OCI-LY3 (cell line): ENCODE results near the gene LMO2.

Experiments
- H2AFZ ChIP-seq: fragments of 200-600, 300-600 bp; shearing (Covaris generic); 2 replicates; pipeline ENCODE4 v1.6.0; 2014; ENCODE audit warnings: antibody characterized with exemption, low read depth, low read length
- H3K27ac ChIP-seq: fragments of 200-600, 300-600 bp; sonication (generic); 2 replicates; pipeline ENCODE4 v1.5.1; 2014; ENCODE audit warnings: mild to moderate bottlenecking, low read length, moderate library complexity, mixed read lengths
- H3K27me3 ChIP-seq: fragments of 200-600, 300-600 bp; sonication (generic); 2 replicates; pipeline ENCODE4 v1.6.1; 2014; ENCODE audit warnings: low read depth, low read length, mixed read lengths
- H3K36me3 ChIP-seq: fragments of 200-600, 300-600 bp; sonication (generic); replicated peaks from 2 replicates; pipeline ENCODE3; 2014; ENCODE audit warnings: low read depth, low read length, mixed read lengths
- H3K4me1 ChIP-seq: fragments of 300-600, 200-600 bp; sonication (generic); 2 replicates; pipeline ENCODE4 v1.6.1; 2014; ENCODE audit warnings: low read length, mixed read lengths
- H3K4me2 ChIP-seq: fragments of 200-600, 300-600 bp; sonication (generic); 2 replicates; pipeline ENCODE4 v1.6.1; 2014; ENCODE audit warnings: low read length, mixed read lengths
- H3K4me3 ChIP-seq: fragments of 300-600, 200-600 bp; sonication (generic); 2 replicates; pipeline ENCODE4 v1.5.1; 2014; ENCODE audit warnings: antibody characterized with exemption, mild to moderate bottlenecking, low read length, moderate library complexity
- H3K79me2 ChIP-seq: fragments of 300-600, 200-600 bp; shearing (Covaris generic); 2 replicates; pipeline ENCODE4 v1.6.1; 2014; ENCODE audit warnings: mild to moderate bottlenecking, low read length, mixed read lengths
- H3K9ac ChIP-seq: fragments of 300-600, 200-600 bp; shearing (Covaris generic); 2 replicates; pipeline ENCODE4 v1.6.0; 2014; ENCODE audit warnings: mild to moderate bottlenecking, low read length, moderate library complexity
- H3K9me3 ChIP-seq: fragments of 200-600, 300-600 bp; shearing (Covaris generic); 2 replicates; pipeline ENCODE4 v1.6.1; 2014; ENCODE audit warnings: low read length, mixed read lengths; ENCODE audit not compliant: insufficient read depth
- H4K20me1 ChIP-seq: fragments of 200-600, 300-600 bp; sonication (generic); 2 replicates; pipeline ENCODE4 v1.6.1; 2016; ENCODE audit warnings: low read length, mixed read lengths; ENCODE audit not compliant: insufficient read depth
- CTCF ChIP-seq: fragments of 200-600, 300-600 bp; sonication (generic); IDR thresholded peaks from 2 replicates; pipeline ENCODE4 v1.5.1; 2014; ENCODE audit warnings: antibody characterized with exemption, low read length, low read depth
- EZH2phosphoT487 ChIP-seq: fragments of 200-600 bp; shearing (Covaris generic); IDR thresholded peaks from 2 replicates; pipeline ENCODE4 v1.6.1; 2018; ENCODE audit warnings: antibody characterized with exemption, mixed run types, low read depth

LMO2 gene

GRCh38 chr11:33859306-33859705, 32.6 kb downstream of the LMO2 start:
- Histone ChIP-seq H2AFZ (no peak overlapping the region), H3K4me2 (no peak overlapping the region), H3K9ac (no peak overlapping the region), H3K4me3 (no peak overlapping the region), H3K4me1 (no peaks in the 10 kb centered on the region), H4K20me1 (no peaks in the 10 kb centered on the region; the same call in 1 of the 2 replicates), H3K27me3 (peaks cover 80% of the 10 kb centered on the region), H3K79me2 (no peaks in the 10 kb centered on the region), H3K9me3 (no peaks in the 10 kb centered on the region), H3K36me3 (no peaks in the 10 kb centered on the region), H3K27ac (no peak overlapping the region)
- TF ChIP-seq EZH2phosphoT487: no peak
- TF ChIP-seq CTCF: no peak

GRCh38 chr11:33857933-33858371, 33.9 kb downstream of the LMO2 start:
- no peak overlapping the region for H3K4me2 ChIP-seq
- H3K27ac ChIP-seq: no peak overlapping the region
- H3K79me2 ChIP-seq: no peaks in the 10 kb centered on the region
- H3K9me3 ChIP-seq: no peaks in the 10 kb centered on the region
- H4K20me1 ChIP-seq: no peaks in the 10 kb centered on the region
- no peak overlapping the region for H2AFZ ChIP-seq
- H3K36me3 ChIP-seq: no peaks in the 10 kb centered on the region
- no peaks in the 10 kb centered on the region for H3K4me1 ChIP-seq
- no peak overlapping the region for H3K9ac ChIP-seq
- TF ChIP-seq EZH2phosphoT487: no peak
- TF ChIP-seq CTCF: peak; percentile 96
- peaks cover 75% of the 10 kb centered on the region for H3K27me3 ChIP-seq
- no peak overlapping the region for H3K4me3 ChIP-seq

- peaks cover 77% of the 10 kb centered on the region for H3K27me3 ChIP-seq
- TF ChIP-seq EZH2phosphoT487 (no peak), CTCF (no peak)
- H3K27ac ChIP-seq: no peak overlapping the region
- H3K4me2 ChIP-seq: no peak overlapping the region
- no peak overlapping the region for H3K9ac ChIP-seq
- H4K20me1 ChIP-seq: no peaks in the 10 kb centered on the region
- no peaks in the 10 kb centered on the region for H3K79me2 ChIP-seq
- no peak overlapping the region for H2AFZ ChIP-seq
- no peaks in the 10 kb centered on the region for H3K9me3 ChIP-seq
- no peaks in the 10 kb centered on the region for H3K4me1 ChIP-seq
- H3K4me3 ChIP-seq: no peak overlapping the region
- H3K36me3 ChIP-seq: no peaks in the 10 kb centered on the region
Measured at GRCh38 chr11:33855500-33855899, 36.4 kb downstream of the LMO2 start.

GRCh38 chr11:33848717-33849390, 43.0 kb downstream of the LMO2 start:
- no peaks in the 10 kb centered on the region for H3K9me3 ChIP-seq
- H3K9ac ChIP-seq: no peak overlapping the region
- no peak overlapping the region for H3K4me3 ChIP-seq
- no peaks in the 10 kb centered on the region for H4K20me1 ChIP-seq
- H3K4me2 ChIP-seq: no peak overlapping the region
- no peaks in the 10 kb centered on the region for H3K79me2 ChIP-seq
- no peak overlapping the region for H2AFZ ChIP-seq
- H3K27me3 ChIP-seq: peaks cover 69% of the 10 kb centered on the region
- no peaks in the 10 kb centered on the region for H3K4me1 ChIP-seq
- TF ChIP-seq CTCF: no peak
- TF ChIP-seq EZH2phosphoT487: no peak
- H3K36me3 ChIP-seq: no peaks in the 10 kb centered on the region
- H3K27ac ChIP-seq: no peak overlapping the region
